Measurements from ENCODE around the gene ALDH1A1. TPM values are rescaled to one million over a fixed set of nuclear protein-coding genes. Genes with fewer than 3 reads are reported as not detected.
"Not testable (repeated sequence)": the region's sequence is repeated elsewhere in the genome, so short reads cannot be mapped to it uniquely, and the experiment has no call there.

The ALDH1A1 gene
- total and polyA plus RNA-seq, 2 donors from 2014 or later = 191 to 295 TPM

GRCh38 chr9:72871685-72872084 lies 81.2 kb downstream of the ALDH1A1 start:
- intact Hi-C loops (cut with DNase I) = no loop called here
- TF ChIP-seq, protein P1, sequence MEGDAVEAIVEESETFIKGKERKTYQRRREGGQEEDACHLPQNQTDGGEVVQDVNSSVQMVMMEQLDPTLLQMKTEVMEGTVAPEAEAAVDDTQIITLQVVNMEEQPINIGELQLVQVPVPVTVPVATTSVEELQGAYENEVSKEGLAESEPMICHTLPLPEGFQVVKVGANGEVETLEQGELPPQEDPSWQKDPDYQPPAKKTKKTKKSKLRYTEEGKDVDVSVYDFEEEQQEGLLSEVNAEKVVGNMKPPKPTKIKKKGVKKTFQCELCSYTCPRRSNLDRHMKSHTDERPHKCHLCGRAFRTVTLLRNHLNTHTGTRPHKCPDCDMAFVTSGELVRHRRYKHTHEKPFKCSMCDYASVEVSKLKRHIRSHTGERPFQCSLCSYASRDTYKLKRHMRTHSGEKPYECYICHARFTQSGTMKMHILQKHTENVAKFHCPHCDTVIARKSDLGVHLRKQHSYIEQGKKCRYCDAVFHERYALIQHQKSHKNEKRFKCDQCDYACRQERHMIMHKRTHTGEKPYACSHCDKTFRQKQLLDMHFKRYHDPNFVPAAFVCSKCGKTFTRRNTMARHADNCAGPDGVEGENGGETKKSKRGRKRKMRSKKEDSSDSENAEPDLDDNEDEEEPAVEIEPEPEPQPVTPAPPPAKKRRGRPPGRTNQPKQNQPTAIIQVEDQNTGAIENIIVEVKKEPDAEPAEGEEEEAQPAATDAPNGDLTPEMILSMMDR (IDR thresholded peaks at IDR 0.05; ENCODE audit: borderline replicate concordance, extremely low read depth, insufficient read depth) = no peak
- H3K4me3 ChIP-seq (ENCODE audit: low read length in 3 of 3) = no peak overlapping the region
- no peaks in the 10 kb centered on the region for H3K27me3 ChIP-seq (ENCODE audit: control insufficient read depth, insufficient read depth, low read length)
- FAIRE-seq (no peak), DNase-seq (peak in 2 of 5 donors; percentile 19 to 23)
- H3K4me1 ChIP-seq (ENCODE audit: control insufficient read depth in 2 of 3, insufficient read depth in 2 of 3, low read depth in 1 of 3, low read length in 3 of 3) = peaks cover 6 to 20% (median 9%) of the 10 kb centered on the region in 3 donors
- H3K27ac ChIP-seq (ENCODE audit: low read depth in 2 of 2, low read length in 2 of 2) = no peak overlapping the region
- H3K9ac ChIP-seq (ENCODE audit: low read length in 3 of 3) = no peak overlapping the region
- no peaks in the 10 kb centered on the region for H3K36me3 ChIP-seq (ENCODE audit: control insufficient read depth in 2 of 3, insufficient read depth in 3 of 3, low read length in 3 of 3)
- H3K9me3 ChIP-seq (ENCODE audit: control insufficient read depth in 2 of 3, insufficient read depth in 1 of 3, low read length in 3 of 3) = no peaks in the 10 kb centered on the region

- H3K36me3 ChIP-seq (ENCODE audit: control insufficient read depth in 2 of 3, insufficient read depth in 3 of 3, low read length in 3 of 3) = no peaks in the 10 kb centered on the region
- intact Hi-C loops (cut with DNase I) = no loop called here
- H3K4me1 ChIP-seq (ENCODE audit: control insufficient read depth in 2 of 3, insufficient read depth in 2 of 3, low read depth in 1 of 3, low read length in 3 of 3) = peaks cover 0 to 4% (median 0%) of the 10 kb centered on the region in 3 donors
- no peak overlapping the region for H3K9ac ChIP-seq (ENCODE audit: low read length in 3 of 3)
- H3K27me3 ChIP-seq (ENCODE audit: control insufficient read depth, insufficient read depth, low read length) = no peaks in the 10 kb centered on the region
- H3K27ac ChIP-seq (ENCODE audit: low read depth in 2 of 2, low read length in 2 of 2) = no peak overlapping the region
- DNase-seq (peak in 2 of 5 donors; percentile 54 to 60), FAIRE-seq (no peak)
- no peak overlapping the region for H3K4me3 ChIP-seq (ENCODE audit: low read length in 3 of 3)
- TF ChIP-seq, protein P1 (IDR thresholded peaks at IDR 0.05; ENCODE audit: borderline replicate concordance, extremely low read depth, insufficient read depth) = no peak
- no peaks in the 10 kb centered on the region for H3K9me3 ChIP-seq (ENCODE audit: control insufficient read depth in 2 of 3, insufficient read depth in 1 of 3, low read length in 3 of 3)
Observed at GRCh38 chr9:72864327-72864726, 88.5 kb downstream of the ALDH1A1 start.

DNA sequence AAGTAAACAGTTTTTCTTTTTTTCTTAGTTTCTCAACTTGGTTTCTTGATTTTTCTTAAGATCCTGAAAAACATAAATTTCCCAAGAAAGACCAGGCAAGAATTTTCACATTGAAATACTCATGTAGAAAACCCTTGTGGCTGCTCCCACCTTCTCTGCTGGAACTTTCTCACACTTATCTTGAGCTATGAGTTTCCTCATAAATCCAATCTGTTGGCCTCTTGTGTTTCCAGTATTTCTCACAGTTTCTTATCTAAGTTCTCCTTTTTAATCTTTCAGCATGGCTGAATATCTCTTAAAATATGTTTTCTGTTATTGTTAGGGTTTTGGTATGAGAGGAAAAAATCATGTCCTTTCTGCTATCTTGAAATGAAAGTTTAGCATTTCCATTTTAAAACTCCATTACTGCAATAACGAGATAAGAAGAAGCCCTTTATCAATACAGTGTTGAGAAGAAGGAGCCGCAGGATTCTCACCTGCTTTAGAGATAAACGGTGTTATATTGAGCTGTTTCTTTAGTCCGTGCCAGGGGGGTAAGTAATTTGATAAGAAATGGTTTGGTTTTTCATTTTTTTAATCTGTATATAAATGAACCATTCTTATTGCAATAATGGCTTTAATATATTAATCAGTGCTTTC lies 89.3 kb downstream of the ALDH1A1 start:
- no peaks in the 10 kb centered on the region for H3K9me3 ChIP-seq (ENCODE audit: control insufficient read depth in 2 of 3, insufficient read depth in 1 of 3, low read length in 3 of 3)
- peaks cover 0 to 10% (median 0%) of the 10 kb centered on the region in 3 donors for H3K4me1 ChIP-seq (ENCODE audit: control insufficient read depth in 2 of 3, insufficient read depth in 2 of 3, low read depth in 1 of 3, low read length in 3 of 3)
- TF ChIP-seq, protein P1 (IDR thresholded peaks at IDR 0.05; ENCODE audit: borderline replicate concordance, extremely low read depth, insufficient read depth) = no peak
- no peak overlapping the region for H3K27ac ChIP-seq (ENCODE audit: low read depth in 2 of 2, low read length in 2 of 2)
- H3K36me3 ChIP-seq (ENCODE audit: control insufficient read depth in 2 of 3, insufficient read depth in 3 of 3, low read length in 3 of 3) = no peaks in the 10 kb centered on the region
- no peaks in the 10 kb centered on the region for H3K27me3 ChIP-seq (ENCODE audit: control insufficient read depth, insufficient read depth, low read length)
- DNase-seq = no peak
- FAIRE-seq = no peak
- H3K9ac ChIP-seq (ENCODE audit: low read length in 3 of 3) = no peak overlapping the region
- intact Hi-C loops (cut with DNase I) = no loop called here
- H3K4me3 ChIP-seq (ENCODE audit: low read length in 3 of 3) = no peak overlapping the region

- intact Hi-C loops (cut with DNase I); H3K27ac ChIP-seq (ENCODE audit: low read depth in 2 of 2, low read length in 2 of 2); DNase-seq; H3K9me3 ChIP-seq (ENCODE audit: control insufficient read depth in 2 of 3, insufficient read depth in 1 of 3, low read length in 3 of 3); H3K36me3 ChIP-seq (ENCODE audit: control insufficient read depth in 2 of 3, insufficient read depth in 3 of 3, low read length in 3 of 3); H3K4me3 ChIP-seq (ENCODE audit: low read length in 3 of 3); FAIRE-seq; H3K9ac ChIP-seq (ENCODE audit: low read length in 3 of 3); H3K27me3 ChIP-seq (ENCODE audit: control insufficient read depth, insufficient read depth, low read length): not testable (repeated sequence)
- H3K4me1 ChIP-seq (ENCODE audit: control insufficient read depth in 2 of 3, insufficient read depth in 2 of 3, low read depth in 1 of 3, low read length in 3 of 3) = peaks cover 0 to 17% (median 0%) of the 10 kb centered on the region in 3 donors
Observed at GRCh38 chr9:72862788-72863187, 90.1 kb downstream of the ALDH1A1 start.
